IPS-11a (cell line): ENCODE data around the gene ACTL6B.

Experiments
- H3K4me3 ChIP-seq: one replicate; pipeline ENCODE4 v1.5.1; 2013; ENCODE audit warnings: low read depth, low read length, control low read depth

Gene ACTL6B

GRCh38 chr7:100602889-100603725 is 53.1 kb downstream of the ACTL6B start:
- H3K4me3 ChIP-seq = peak overlapping the region; percentile 56

GRCh38 chr7:100600730-100601038 is 55.6 kb downstream of the ACTL6B start:
- no peak overlapping the region for H3K4me3 ChIP-seq

- no peak overlapping the region for H3K4me3 ChIP-seq
Measured at GRCh38 chr7:100599911-100600729, 56.1 kb downstream of the ACTL6B start.

- no peak overlapping the region for H3K4me3 ChIP-seq
Measured at GRCh38 chr7:100598425-100598824, 57.8 kb downstream of the ACTL6B start.

GRCh38 chr7:100595188-100595587 is 61.1 kb downstream of the ACTL6B start:
- no peak overlapping the region for H3K4me3 ChIP-seq
